Measurements from ENCODE around the gene LRRC28. TPM values are rescaled to one million over a fixed set of nuclear protein-coding genes. Genes with fewer than 3 reads are reported as not detected.

LRRC28 gene
- total and polyA plus RNA-seq, 2 experiments from 2014 or later, result 24.9 to 45.5 TPM

GRCh38 chr15:99434506-99435112 lies 183.3 kb downstream of the LRRC28 start:
- no peak for TF ChIP-seq CTCF (IDR thresholded peaks at IDR 0.05; ENCODE audit: low read depth, low read length)
- H3K27me3 ChIP-seq, result no peaks in the 10 kb centered on the region
- no peak overlapping the region for H3K4me3 ChIP-seq
- DNase-seq (ENCODE audit: low read depth in 1 of 2, low spot score in 1 of 2), result no peak
- H3K4me1 ChIP-seq (ENCODE audit: low read depth), result no peaks in the 10 kb centered on the region
- no peaks in the 10 kb centered on the region for H3K9me3 ChIP-seq (ENCODE audit: low read depth)
- no peaks in the 10 kb centered on the region for H3K36me3 ChIP-seq
- H3K27ac ChIP-seq, result no peak overlapping the region

GRCh38 chr15:99435113-99435695 lies 183.9 kb downstream of the LRRC28 start:
- TF ChIP-seq CTCF (IDR thresholded peaks at IDR 0.05; ENCODE audit: low read depth, low read length), result no peak
- Histone ChIP-seq H3K4me1 (ENCODE audit: low read depth) (no peaks in the 10 kb centered on the region), H3K9me3 (ENCODE audit: low read depth) (no peaks in the 10 kb centered on the region), H3K27ac (no peak overlapping the region), H3K4me3 (no peak overlapping the region), H3K36me3 (no peaks in the 10 kb centered on the region), H3K27me3 (no peaks in the 10 kb centered on the region)
- no peak for DNase-seq (ENCODE audit: low read depth in 1 of 2, low spot score in 1 of 2)

GRCh38 chr15:99435877-99436541 lies 184.7 kb downstream of the LRRC28 start:
- Histone ChIP-seq H3K9me3 (ENCODE audit: low read depth) (no peaks in the 10 kb centered on the region), H3K27ac (no peak overlapping the region), H3K36me3 (no peaks in the 10 kb centered on the region), H3K4me1 (ENCODE audit: low read depth) (no peaks in the 10 kb centered on the region), H3K27me3 (no peaks in the 10 kb centered on the region), H3K4me3 (no peak overlapping the region)
- TF ChIP-seq CTCF (IDR thresholded peaks at IDR 0.05; ENCODE audit: low read depth, low read length), result no peak
- DNase-seq (ENCODE audit: low read depth in 1 of 2, low spot score in 1 of 2), result no peak

GRCh38 chr15:99436542-99437314 lies 185.4 kb downstream of the LRRC28 start:
- no peaks in the 10 kb centered on the region for H3K9me3 ChIP-seq (ENCODE audit: low read depth)
- no peak overlapping the region for H3K4me3 ChIP-seq
- H3K36me3 ChIP-seq, result no peaks in the 10 kb centered on the region
- DNase-seq (ENCODE audit: low read depth in 1 of 2, low spot score in 1 of 2), result no peak
- H3K27ac ChIP-seq, result no peak overlapping the region
- H3K27me3 ChIP-seq, result no peaks in the 10 kb centered on the region
- no peaks in the 10 kb centered on the region for H3K4me1 ChIP-seq (ENCODE audit: low read depth)
- no peak for TF ChIP-seq CTCF (IDR thresholded peaks at IDR 0.05; ENCODE audit: low read depth, low read length)

GRCh38 chr15:99437315-99438223 lies 186.3 kb downstream of the LRRC28 start:
- Histone ChIP-seq H3K4me1 (ENCODE audit: low read depth) (peaks cover 5% of the 10 kb centered on the region), H3K27ac (no peak overlapping the region), H3K9me3 (ENCODE audit: low read depth) (no peaks in the 10 kb centered on the region), H3K36me3 (no peaks in the 10 kb centered on the region), H3K27me3 (no peaks in the 10 kb centered on the region), H3K4me3 (no peak overlapping the region)
- no peak for DNase-seq (ENCODE audit: low read depth in 1 of 2, low spot score in 1 of 2)
- TF ChIP-seq CTCF (IDR thresholded peaks at IDR 0.05; ENCODE audit: low read depth, low read length), result no peak
